HG02763 (cell line): ENCODE measurements around the gene ANKRD9.
"Not testable (repeated sequence)": the region's sequence is repeated elsewhere in the genome, so short reads cannot be mapped to it uniquely, and the experiment has no call there.

Experiments
- ATAC-seq: cut with Tn5 transposase; IDR thresholded peaks from one replicate; pipeline ENCODE4 v1.9.1; 2021; ENCODE audit warnings: mild to moderate bottlenecking, moderate library complexity; ENCODE audit not compliant: unreplicated experiment

The ANKRD9 gene

DNA sequence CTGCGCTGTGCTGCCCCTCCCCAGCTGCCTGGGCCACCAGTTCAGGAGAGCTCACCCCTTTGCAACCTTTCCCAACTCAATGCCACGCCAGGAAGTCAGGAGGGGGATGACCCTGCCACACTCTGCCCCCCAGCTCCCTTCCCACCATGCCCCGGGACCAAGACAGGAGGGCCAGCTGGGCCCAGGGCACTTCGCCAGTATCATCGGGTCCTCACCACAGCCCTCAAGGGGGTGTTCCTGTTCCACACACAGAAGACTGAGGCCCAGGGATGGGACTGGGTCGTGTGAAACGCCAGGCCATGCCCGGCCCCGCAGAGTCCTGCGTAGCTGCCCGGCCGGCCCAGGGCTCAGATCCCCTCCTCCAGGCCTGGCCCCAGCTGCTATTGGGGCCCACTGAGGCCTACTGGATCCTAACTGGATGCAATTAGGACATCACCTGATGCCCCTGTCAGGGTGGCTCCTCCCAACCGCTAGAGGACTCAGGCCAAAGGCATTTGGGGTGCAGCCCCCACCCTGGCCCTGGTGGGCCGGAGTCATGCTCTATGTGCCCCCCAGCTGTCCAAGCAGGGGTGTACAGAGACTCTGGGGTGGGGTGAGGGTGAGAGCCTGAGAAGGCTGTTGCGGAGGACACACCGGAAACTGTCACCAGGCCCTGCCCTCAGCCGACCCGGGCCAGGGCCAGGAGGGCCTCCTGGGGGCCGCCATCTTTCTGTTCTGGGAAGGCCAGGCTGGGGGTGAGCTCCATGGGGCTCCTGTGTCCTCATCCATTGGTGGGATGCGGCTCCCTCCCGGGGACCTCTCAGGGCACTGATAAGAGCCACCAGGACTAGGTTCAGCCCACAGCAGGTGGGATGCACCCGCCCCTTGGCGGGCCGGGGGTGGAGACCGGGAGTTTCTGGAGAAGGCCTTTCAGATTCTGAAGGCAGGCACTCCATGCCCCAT, 29.3 kb upstream of the ANKRD9 start:
- no peak for ATAC-seq

DNA sequence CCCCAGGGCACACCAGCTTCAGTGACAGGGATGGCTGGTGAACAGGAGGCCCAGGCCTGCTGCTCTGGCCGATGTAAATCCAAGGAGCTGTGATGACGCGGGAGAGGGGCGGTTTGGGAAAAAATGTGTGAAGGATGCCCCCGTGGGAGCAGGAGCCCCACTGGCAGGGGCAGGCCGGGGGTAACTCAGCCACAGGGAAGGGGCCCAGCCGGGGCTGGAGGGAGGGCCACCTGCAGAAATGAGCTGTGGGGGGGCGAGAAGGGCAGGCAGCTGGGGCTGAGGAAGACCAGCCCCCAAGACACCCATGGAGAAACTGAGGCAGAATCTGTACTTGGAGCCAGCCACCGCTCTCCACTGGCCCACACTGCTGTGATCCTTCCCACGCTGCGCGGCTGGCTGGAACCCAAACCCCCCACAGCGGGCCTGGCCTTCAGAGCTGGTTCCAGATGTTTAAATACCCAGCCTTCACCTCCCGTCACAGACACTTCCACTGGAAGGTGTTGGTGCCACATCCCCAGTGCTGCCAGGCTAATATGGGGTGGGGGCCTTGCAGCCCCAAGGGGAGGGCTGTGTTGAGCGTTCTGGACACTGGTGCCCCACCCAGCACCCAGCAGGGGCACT, 28.5 kb upstream of the ANKRD9 start:
- ATAC-seq: no peak

DNA sequence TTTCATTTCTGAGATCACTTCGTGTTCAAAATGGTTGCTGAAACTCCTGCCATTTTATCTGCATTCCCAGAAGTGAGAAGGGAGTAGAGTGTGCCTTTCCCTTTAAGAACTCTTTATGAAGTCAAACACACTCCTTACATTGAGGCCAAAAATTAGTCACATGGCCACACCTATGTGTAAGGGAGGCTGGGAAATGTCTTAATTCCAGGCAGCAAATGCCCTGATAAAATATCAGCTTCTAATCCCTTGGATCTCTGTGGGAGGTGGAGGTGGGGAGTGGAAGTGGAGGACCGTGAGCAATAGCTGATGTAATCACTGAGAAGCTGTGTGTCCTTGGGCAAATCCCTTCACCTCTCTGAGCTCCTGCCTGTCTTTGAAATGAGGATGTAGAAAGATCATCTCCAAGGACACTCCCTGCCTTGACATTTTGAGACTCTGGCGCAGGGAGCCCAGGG, 22.7 kb upstream of the ANKRD9 start:
- no peak for ATAC-seq

DNA sequence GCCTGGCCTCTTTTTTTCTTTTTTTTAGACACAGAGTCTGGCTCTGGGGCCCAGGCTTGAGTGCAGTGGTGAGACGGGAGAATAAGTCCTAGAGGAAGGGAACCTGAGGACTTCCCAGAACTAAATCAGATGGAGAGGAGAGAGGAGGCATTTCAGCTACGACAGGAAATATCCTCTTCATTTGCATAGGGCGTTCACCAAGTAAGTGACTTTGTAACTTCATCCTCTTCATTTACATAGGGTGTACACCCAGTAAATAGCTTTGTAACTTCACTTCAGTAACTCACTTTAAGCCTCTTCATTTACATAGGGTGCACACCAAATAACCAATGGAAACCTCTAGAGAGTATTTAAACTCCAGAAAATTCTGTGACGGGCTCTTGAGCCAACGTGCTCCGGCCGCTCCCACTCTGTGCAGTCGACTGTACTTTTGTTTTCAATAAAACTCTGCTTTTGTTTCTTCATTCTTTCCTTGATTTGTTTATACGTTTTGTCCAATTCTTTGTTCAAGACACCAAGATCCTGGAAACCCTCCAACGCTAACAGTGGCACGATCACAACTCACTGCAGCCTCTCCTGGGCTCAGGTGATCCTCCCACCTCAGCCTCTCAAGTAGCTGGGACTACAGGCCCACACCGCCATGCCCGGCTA, 21.4 kb upstream of the ANKRD9 start:
- ATAC-seq: no peak

DNA sequence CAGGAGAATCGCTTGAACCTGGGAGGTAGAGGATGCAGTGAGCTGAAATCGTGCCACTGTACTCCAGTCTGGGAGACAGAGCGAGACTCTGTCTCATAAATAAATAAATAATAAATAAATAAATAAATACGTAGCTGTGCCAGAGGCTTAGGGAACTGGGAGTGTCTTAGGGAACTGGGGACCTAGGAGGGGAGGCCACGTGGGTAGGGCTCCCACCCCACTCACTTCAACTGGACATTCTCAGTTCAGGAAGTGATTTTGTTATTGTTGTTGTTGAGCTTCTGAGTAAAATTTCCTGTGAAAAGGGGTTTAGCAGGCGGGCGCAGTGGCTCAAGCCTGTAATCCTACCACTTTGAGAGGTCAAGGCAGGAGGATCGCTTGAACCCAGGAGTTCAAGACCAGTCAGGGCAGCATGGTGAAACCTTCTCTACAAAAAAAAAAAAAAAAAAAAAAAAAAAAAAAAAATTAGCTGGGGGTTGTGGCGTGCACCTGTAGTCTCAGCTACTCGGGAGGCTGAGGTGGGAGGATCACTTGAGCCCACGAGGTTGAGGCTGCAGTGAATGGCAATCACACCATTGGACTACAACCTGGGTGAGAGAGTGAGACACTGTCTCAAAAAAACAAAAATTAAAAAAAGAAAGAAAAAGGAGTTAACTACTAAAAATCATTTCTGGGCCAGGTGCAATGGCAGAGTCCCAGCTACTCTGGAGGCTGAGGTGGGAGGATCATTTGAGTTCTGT, 19.0 kb upstream of the ANKRD9 start:
- ATAC-seq: no peak

DNA sequence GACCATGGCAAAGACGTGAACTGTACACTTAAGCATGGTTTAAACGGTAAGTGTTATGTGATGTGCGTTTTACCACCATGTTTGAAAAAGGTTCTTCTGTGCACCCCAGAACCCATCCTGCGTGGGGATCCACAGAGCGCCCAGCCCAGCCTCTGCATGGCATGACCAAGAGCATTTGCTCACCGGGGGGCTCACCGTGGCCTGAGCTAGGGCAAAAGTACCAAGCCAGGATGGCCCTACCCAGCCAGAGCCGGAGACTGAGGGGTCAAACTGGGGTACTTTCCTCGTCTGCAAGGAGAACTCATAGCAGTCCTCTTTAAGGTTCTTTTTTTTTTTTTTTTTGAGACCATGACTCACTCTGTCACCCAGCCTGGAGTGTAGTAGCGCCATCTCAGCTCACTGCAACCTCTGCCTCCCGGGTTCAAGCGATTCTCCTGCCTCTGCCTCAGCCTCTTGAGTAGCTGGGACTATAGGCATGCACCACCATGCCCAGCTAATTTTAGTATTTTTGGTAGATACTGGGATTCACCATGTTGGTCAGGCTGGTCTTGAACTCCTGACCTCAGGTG, 16.4 kb upstream of the ANKRD9 start:
- no peak for ATAC-seq

DNA sequence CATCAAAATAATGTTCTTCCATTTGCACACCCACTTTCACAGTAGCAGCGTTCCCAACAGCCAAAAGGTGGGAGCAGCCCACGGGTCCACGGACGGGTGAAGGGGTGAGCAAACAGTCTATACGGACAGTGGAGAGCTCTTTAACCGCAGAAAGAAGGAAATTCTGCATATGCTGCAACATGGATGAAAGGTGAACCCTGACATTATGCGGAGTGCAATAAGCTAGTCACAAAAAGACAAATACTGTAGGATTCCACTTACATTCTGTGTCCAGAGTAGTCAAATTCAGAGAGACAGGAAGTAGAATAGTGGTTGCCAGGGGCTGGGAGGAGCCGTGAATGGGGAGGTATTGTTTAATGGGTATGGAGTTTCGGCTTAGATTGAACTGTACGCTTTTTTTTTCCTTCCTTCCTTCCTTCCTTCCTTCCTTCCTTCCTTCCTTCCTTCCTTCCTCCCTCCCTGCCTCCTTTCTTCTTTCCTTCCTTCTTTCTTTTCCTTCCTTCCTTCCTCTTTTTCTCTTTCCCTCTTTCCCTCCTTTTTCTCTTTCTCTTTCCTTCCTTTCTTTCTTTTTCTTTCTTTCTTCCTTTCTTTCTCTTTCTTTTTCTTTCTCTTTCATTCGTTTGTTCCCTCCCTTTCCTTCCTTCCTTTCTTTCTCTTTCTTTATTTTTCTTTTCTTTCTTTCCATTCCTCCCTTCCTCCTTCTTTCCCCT, 15.8 kb upstream of the ANKRD9 start:
- no peak for ATAC-seq

DNA sequence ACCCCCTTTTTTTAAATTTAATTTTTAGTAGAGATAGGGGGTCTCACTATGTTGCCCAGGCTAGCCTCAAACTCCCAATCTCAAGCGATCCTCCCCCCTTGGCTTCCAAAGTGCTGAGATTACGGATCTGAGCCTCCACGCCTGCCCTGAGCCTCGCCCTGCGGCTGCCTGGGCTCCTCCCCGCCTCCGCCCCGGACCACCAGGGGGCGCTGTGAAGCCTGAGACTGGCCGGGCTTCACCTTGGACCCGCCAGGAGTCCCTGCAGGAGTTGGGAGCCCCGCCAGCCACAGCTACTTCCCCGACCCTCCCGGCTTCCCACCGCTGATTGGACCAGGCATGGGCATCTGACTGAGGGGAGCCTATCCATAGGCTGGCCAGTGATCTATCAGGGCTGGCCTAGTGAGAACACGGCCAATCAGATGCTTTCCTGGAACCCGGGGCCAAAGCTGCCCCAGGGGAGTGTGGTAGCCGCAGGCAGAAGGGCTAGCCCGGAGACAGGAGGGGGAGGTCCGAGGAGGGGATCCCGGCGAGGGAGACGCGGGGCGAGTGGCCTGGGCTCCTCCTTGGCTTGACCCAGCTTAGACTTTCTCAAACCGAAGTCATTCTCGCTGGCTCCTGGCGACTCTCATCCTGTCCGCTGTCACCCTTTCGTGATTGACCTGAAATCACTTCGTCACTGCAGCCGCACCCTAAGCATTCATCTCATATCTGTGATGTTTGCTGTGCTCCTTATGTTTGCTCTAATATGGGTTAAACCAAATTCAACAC, 15.1 kb upstream of the ANKRD9 start:
- ATAC-seq: peak; percentile 93

DNA sequence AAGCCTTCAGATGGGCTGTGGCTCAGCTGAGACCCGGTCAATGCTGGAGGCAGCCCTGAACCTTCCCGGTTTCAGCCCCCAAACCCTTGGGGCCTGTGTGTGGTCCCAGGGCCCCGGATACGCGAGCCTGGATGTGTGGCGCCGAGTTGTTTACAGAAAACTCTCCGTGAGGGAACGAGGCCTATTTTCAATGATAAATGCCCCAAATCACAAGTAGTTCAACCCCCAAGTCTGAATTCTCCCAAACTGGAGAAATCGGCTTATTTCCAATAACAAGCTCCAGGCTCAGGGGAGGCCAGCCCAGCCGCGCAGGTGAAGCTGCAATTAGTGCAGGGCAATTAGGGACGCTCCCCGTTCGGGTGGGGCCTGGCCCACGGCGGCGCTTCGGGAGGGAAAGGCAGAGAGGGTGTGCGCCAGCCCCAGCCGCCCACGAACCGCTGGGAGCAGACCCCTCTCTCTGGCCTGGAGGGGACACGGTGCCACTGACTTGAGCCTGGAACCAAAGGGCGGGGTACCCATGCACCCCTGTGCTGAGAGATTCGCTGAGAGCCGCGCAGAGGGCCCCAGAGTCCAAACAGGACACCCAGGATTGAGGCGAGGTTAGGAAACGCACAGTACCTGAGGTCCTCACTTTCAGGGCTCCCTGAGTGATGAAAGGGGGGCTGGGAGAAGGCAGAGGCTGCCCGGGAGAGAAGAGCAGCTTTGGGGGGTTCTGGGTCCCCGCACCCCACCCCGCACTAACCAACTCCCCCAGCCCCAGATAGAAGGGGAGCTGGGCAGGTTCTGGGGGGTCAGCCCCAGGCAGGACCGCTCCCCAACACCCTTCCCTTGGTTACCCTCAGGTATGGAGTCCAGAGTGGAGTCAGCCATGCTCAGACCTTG, 14.2 kb upstream of the ANKRD9 start:
- no peak for ATAC-seq

DNA sequence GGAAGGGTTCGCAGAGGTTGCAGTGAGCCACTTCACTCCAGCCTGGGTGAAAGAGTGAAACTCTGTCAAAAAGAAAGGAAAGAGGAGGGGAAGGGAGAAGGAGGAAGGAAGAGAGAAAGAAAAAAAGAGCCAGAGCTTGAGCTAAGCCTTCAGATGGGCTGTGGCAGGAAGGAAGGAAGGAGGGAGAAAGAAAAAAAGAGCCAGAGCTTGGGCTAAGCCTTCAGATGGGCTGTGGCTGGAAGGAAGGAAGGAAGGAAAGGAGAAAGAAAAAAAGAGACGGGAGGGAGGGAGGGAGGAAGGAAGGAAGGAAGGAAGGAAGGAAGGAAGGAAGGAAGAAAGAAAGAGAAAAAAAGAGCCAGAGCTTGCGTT, 13.6 kb upstream of the ANKRD9 start:
- ATAC-seq: no peak

DNA sequence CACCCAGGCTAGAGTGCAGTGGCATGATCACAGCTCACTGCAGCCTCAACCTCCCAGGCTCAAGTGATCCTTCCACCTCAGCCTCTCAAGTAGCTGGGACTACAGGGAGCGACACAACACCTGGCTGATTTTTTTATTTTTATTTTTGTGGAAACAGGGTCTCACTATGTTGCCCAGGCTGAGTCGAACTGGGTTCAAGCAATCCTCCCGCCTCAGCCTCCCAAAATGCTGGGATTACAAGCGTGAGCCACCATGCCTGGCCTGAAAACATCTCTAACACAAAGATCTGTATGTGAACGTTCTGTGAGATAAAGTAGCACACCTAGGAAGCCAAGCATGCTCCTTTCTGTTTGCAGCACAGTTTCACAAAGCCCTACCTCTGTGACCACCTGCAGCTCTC, 10.1 kb upstream of the ANKRD9 start:
- not testable (repeated sequence) for ATAC-seq

DNA sequence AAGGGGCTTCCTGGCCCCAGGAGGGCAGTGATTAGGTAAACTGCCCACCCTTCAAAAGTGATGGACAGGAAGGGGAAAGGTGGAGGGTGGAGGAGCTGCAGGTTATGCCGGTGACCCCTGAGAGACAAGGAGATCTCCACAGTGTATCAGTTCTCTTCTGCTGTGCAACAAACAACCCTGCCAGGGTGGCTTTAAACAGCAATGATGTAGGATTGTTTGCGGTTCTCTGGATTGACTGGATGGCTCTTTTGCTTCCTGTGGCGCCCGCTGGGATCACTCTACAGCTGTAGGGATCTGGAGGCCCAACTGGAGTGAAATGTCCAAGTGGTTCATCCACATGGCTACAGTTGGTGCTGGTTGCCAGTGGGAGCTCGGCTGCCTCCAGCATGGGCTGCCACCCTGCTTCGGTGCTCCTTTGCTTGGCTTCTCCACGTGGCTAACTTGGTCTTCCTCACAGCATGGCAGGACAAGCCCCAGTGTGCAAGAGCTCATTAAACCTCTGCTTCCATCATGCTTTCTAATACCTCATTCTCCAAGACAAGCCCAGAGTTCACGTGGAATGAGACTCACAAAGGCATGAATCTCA, 8.6 kb upstream of the ANKRD9 start:
- ATAC-seq: no peak

DNA sequence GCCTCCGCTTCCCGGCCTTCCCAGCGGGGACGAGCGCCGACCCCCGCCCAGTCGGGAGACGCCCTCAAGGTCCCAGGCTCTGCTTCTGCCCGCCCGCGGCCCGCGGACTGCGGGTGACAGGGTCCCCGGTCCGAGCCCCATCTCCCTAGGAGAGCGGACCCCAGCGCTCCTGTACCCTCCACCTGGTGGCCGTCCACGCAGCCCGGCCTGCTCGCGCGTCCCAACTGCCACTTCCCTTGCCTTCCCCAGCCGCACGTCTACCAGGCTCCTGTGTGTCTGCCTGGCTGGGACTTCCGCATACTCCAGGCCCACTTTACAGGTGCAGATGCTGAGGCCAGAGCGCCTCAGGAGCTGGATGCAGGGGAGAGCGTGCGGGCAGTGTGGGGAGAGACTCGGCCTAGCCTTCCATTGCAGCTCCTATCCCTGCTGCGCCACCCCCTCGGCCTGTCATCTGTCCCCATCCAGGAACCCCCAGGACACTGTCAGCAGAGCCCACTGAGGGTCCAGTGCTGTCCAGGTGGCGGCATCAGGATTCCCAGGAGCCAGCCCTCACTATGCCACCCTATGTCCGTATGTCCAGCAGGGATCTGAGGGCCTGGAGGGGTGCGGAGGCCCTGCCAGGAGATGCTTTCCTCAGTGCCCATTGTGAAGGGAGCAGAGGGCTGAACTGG, 8.0 kb upstream of the ANKRD9 start:
- no peak for ATAC-seq

DNA sequence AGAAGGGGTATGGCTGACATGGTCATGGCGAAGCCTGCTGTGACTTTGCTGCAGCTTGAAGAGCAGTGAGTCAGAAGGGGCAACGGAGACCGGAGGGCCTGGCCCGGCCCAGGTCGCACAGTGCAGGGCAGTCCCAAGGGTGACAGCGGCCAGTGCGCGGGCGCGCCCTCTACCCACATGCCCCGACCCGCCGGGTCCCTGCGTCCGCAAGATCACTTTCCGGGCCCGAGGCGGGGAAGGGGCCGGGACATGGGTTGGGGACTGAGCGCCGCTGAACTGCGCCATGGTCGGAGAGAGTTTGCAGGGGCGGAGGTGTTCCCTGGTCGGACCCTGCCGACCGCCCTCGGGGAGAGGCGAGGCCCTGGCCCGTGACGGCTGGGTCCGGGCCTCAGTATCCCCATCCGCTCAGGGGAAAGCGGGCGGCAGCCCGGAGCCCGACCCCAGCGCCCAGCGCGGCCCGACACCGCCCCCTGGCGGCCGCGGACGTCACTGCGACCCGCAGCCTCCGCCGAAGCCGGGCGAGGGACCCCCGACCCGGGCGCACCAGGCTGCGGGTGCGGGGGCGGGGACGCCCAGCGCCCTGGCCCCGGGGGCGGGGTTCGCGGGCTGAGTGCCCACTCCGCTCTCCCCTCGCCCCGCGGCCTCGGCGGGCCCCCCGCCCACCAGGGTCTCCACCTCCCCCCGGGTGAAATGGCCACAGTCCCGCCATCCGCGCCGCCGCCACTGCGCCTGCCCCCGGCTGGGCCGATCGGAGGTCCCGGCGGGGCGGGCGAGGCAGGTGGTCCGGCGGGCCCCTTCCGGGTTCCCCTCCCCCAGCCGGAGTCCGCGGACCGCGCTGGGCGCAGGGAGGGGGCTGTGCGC, 7.2 kb upstream of the ANKRD9 start:
- ATAC-seq: no peak

DNA sequence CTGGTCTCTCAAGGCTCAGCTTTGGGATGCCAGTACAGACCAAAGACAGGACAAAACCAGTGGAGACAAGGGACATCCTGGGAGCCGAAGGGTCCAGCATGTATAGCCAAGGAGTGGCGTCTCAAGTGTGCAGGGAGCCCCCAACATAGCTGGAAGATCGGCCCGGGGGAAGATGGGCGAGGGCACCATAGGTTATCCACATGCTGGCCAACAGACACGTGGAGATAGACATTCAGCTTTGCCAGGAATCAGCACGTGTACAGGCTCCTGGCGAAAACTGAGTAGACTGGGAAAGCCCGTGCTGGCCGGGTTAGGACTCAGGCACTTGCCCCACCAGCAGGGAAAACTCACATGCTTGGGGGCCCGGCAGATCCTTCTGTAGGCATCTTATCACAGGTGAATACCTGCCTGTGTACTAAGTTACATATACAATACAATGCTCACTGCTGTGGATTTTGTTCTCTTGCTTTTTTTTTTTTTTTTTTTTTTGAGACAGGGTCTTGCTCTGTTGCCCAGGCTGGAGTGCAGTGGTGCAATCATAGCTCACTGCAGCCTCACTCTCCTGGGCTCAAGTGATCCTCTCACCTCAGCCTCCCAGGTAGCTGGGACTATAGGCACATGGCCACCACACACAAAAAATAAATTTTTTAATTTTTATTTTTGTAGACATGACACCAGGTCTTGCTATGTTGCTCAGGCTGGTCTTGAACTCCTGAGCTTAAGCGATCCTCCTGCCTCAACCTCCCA, 5.6 kb upstream of the ANKRD9 start:
- no peak for ATAC-seq
